ENCODE data around the gene HES6.

HES6 gene

DNA sequence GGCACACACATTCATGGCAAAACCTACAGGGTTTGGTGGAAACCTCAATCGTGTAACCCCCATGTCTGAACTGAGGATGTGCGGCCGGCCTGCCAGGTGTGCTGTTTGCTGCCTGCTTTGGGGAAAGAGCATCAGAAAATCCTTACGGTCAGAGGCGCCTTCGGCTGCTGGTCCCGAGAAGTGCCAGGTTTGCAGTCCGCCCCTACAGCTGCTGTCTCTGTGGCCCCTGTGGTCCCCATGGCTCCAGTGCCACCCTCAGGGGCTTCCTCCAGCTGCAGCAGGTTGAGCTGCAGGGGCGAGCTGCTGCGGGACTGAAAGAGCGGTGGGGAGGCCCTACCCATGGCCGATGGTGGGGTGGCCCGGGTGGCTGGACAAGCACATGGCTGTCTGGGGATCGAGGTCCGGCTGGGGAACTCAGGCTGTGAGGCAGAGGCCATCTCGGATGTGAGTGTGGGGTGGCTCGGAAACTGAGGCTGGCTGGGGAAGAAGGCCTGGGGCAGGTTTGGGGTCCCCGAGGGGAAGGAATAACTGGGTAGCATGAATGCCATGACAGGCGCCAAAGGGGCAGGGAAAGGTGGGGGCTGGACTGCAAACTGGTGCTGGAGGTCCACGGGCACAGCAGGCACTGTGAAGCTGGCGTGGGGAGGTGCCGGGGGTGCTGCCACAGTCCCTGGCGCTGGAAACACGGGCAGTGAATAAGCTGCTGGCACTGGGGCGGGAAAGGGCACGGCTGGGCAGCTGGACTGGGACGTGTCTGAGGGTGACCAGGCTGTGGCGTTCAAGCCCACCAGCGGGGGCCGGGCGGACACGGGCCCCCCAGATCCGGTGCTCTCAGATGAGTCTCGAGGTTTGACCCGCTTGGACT, 13.2 kb upstream of the HES6 start:
- DNase-seq: no peak

GRCh38 chr2:238251986-238252385, 12.1 kb upstream of the HES6 start:
- no peak for DNase-seq

DNA sequence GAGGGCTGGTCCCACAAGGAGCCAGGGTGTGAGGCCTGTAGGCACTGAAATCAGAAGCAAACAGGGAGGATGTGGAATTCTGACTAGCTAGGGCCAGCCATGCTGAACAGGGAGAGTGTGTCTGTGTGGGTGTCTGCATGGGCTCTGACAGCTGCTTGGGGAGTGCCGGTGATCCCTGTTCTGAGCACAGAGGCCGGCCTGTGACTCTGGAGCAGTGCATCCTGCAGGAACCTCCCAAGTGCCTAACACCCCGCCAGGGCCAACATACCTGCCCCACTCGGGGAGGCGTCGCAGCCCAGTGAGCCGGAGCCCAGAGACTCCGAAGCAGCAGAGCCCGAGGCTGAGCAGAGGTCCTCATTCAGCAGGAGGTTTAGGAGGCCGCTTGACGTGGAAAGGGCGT, 11.5 kb upstream of the HES6 start:
- DNase-seq: no peak

GRCh38 chr2:238250896-238251295, 11.1 kb upstream of the HES6 start:
- DNase-seq: no peak

GRCh38 chr2:238247841-238248453, 8.1 kb upstream of the HES6 start:
- no peak for DNase-seq

- DNase-seq: no peak
Observed at GRCh38 chr2:238247002-238247822, 7.4 kb upstream of the HES6 start.

- no peak for DNase-seq
Observed at GRCh38 chr2:238244151-238244550, 4.3 kb upstream of the HES6 start.

GRCh38 chr2:238243496-238244076, 3.7 kb upstream of the HES6 start:
- no peak for DNase-seq

DNA sequence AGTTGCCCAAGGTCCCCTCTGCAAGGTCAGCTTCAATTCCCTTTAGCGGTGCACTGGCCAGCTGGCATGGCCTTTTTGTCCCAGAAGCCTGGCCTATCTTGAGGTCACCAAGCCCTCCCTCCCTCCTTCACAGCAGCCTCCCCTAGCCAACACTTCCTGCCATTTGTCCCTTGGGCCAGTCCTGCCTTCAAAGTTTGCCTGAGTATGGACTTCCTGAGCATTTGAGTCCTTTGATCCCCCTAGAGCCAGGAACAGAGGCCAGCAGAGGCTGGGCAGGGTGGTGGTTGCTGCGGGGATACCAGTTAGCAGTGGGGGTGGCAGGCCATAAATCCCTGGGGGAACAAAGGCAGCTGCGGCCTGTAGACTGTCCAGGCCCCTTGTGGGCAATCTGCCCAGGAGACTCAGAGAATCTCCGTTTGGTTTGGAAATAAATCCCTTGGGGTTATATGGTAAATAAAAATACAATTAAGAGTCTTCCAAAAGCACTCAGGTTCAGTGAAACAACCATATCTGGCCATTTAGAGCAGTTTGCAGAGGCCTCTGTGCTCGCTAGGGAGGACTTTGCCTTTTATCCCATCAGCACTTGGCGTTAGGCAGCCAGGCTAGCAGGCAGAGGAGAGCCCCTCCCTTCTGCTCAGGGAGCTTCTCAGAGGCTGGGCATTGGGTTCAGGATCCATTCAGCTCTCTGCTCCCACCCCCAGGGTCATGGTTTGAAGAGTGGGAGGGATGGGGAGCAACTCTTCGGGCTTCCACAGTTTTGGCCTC, 3.1 kb upstream of the HES6 start:
- no peak for DNase-seq

DNA sequence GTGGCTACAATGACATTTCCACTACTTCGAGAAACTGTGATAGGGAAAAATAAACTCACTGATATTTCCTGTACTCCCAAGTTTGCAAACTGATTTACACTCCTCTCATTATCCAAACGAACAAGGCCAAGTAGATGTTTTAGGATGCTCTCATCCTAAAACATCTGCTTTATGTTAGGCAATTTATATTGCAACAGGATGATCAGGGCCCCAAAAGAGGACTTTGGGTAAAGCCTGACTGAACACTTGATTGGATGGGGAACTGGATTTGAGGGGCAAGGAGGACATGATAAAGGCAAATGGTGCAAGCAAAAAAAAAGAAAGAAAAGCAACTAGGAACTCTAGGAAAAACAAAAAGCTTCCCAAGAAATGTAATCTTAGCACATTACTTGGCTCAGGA, 2.1 kb upstream of the HES6 start:
- no peak for DNase-seq

GRCh38 chr2:238240757-238241711, 1.2 kb upstream of the HES6 start:
- DNase-seq: no peak

GRCh38 chr2:238239543-238239862, 335 bp downstream of the HES6 start:
- DNase-seq: peak in 1 of 2 experiments; percentile 29

DNA sequence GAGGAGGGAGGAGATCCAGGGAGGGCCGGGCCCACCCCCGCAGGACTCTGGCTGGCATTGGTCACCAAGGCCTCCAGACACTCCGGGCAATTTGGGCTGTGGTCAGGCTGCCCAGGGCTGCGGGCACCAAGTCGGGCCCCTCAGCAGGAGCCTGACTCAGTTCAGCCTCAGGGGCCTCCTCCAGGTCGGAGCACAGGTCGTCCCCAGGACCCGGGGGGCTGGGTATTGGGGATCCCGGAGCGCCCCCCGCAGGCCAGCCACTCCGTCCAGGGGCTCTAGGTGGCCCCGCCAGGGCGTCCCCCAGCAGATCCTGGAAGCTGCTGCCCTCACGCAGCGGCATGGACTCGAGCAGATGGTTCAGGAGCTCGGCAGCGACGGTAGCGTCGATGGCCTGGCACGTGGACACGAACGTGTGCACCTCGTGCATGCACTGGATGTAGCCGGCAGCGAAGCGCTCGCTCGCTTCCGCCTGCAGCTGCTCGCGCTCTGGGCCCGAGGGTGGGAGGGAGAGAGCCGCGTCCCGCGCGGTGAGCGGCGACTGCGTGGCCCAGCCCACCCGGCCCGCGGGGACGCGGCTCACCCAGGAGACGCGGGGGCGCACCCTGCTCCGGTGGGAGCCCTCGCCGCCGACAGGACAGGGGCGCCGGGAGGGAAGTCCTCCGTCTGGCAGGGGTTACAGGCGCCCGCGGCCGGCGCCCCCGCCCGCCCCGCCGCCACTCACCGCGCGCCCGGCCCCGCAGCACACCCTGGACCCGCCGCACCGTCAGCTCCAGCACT, 884 bp downstream of the HES6 start:
- DNase-seq: peak; percentile 23 to 36

DNA sequence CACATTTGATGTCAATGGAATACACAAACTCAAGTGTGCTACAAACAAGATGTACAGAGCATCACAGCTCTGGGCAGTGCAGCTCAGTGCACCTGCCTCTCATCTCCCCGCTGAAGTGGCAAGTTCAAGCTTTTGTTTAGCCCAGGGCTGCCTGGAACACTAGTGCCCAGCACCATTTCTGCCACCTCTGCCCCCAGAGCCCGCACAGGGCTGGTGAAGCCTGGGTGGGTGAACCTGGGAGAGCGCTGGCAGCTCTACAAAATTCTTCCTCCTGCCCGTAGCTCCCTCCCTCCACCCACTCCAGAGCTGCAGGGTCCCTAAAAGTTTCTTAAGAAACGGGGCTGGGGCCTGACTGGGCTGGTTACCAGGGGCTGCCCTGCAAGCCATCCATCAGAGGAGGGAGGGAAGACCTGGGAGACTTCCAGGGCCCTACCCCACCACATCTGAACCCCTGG, 1.5 kb downstream of the HES6 start:
- DNase-seq: no peak

GRCh38 chr2:238237431-238238135, 2.3 kb downstream of the HES6 start:
- DNase-seq: no peak

DNA sequence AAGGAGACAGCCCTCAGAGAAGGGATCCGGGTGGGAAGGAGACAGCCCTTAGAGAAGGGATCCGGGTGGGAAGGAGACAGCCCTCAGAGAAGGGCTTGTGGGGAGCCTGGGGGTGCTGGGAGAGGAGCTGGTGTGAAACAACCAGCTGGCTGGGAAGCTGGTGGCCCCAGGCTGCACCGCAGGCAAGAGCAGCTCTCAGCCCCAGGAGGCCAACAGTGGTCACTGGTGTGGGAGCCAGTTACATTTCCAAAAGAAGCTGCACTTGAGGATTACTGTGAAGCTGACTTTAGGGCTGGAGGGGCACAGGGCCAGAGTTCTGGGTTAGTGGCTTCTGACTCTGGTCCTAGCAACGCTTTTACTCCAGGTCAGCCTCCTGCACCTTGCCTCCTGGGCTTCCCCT, 3.3 kb downstream of the HES6 start:
- DNase-seq: no peak

DNA sequence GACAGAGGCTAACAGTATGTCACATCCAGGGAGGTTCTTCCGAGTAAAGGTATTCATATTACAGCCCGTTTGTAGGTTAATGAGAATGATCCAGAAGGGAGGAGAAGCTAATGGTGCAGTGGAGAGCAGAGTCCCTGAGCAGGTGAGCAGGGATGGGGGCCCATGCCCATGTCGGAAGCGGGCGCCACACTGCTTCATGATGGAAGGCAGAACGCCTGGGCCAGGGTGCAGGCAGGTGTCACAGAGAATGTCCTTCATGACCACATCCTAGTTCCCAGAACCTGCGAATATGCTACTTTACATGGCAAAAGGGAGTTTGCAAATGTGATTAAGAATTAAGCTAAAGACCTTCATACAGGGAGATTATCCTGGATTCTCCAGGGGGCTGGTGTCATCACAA, 4.0 kb downstream of the HES6 start:
- no peak for DNase-seq

DNA sequence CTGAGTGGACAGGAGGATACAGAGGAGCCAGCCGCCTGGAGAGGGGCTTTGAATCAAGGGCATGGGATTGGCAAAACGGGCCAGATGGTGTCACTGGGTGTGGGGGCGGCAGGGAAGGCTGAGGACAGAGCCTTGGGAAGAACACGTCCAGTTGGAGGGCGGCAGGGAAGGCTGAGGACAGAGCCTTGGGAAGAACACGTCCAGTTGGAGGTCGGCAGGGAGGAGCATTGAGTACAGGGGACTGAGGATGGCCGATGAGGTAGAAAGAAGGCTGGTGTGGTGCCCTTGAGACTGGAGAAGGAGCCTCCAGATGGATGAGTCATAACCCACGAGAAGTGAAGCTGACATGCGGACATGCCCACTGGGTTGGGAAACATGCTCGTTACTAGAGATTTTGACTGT, 4.5 kb downstream of the HES6 start:
- no peak for DNase-seq

DNA sequence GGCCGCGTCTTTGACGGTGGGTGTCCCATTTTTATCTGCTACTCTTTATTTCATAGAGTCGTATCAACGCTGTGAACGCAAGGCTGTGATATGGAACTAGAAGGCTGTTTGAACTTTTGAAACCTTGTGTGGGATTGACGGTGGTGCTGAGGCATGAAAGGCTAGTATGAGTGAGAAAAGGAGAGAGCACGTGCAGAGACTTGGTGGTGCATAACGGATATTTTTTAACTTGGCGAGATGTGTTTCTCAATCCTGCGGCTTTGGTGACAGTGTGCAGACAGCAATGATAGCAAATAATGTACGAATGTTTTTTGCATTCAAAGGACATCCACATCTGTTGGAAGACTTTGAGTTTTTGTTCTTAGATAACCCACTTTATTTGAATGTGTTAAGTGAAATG, 6.2 kb downstream of the HES6 start:
- no peak for DNase-seq

DNA sequence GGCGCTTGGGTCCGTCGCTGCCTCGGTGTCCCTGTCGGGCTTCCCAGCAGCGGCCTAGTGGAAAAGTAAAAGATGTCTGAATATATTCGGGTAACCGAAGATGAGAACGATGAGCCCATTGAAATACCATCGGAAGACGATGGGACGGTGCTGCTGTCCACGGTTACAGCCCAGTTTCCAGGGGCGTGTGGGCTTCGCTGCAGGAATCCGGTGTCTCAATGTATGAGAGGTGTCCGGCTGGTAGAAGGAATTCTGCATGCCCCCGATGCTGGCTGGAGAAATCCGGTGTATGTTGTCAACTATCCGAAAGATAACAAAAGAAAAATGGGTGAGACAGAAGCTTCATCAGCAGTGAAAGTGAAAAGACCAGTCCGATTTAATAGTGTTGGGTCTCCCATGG, 8.0 kb downstream of the HES6 start:
- DNase-seq: no peak
